ENCODE results near the gene NID2.

The NID2 gene

DNA sequence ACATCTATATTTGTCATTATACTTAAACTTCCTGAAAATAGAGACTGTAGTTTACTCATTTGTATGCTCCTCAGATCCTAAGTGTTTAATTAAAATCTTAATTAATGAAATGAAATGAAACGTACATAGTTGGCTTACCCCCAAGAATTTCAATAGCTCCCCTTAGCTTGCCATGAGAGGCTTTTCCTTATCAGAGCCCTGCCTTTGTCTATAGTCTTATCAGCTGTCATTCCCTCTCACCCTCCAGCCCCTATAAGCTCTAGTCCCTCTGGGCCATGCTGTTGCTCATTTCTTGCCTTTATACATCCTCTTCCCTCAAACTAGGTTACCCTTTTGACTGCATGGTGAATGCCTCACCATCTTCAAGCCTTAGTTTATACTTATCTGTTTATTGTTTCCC is 80.6 kb downstream of the NID2 start:
- no peak for TF ChIP-seq TCF12 (IDR thresholded peaks at IDR 0.05; ENCODE audit: low read depth)
- TF ChIP-seq CEBPB (IDR thresholded peaks at IDR 0.05) = no peak
- no peak for TF ChIP-seq CREB1 (IDR thresholded peaks at IDR 0.05; ENCODE audit: low read depth)
- no peak for TF ChIP-seq TAF1 (IDR thresholded peaks at IDR 0.05; ENCODE audit: low read depth)
- TF ChIP-seq ZBTB7A (IDR thresholded peaks at IDR 0.05; ENCODE audit: low read depth) = no peak
- no peak for TF ChIP-seq FOXM1 (IDR thresholded peaks at IDR 0.05; ENCODE audit: borderline replicate concordance, low read depth)
- no peak for TF ChIP-seq TEAD4 (IDR thresholded peaks at IDR 0.05)
- TF ChIP-seq EP300 (IDR thresholded peaks at IDR 0.05; ENCODE audit: borderline replicate concordance) = no peak
- no peak for TF ChIP-seq NFIC (IDR thresholded peaks at IDR 0.05)

DNA sequence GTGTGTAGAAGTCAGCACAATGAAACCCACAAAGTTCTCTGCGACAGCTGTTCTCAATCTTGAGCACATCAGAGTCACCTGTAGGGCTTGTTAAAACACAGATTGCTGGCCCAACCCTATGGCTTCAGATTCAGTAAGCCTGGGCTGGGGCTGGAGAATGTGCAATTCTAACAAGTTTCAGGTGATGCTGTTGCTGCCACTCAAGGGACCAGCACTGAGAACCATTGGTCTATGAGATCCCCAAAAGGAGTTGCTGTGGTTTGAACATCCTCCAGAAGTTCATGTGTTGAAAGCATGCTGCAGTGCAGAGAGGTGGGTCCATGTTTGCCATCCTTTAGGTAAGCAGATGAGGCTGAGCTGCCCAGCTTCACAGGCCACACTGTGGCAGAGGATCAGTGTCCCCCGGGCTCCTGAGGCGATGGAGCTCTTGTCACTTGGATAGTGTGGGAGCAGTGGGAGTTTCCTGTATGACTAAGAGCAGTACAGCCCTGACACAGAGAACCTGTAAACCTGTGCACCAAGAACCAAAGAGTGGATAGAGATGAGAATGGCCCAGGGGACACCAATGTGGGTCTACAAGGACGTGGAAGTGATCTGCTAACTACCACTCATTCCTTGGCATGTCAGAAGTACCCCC is 87.5 kb downstream of the NID2 start:
- no peak for TF ChIP-seq USF1 (IDR thresholded peaks at IDR 0.05)
- TF ChIP-seq TCF12 (IDR thresholded peaks at IDR 0.05; ENCODE audit: low read depth) = no peak
- no peak for TF ChIP-seq EGR1 (IDR thresholded peaks at IDR 0.05)
- no peak for TF ChIP-seq ZBTB7A (IDR thresholded peaks at IDR 0.05; ENCODE audit: low read depth)
- no peak for TF ChIP-seq EP300 (IDR thresholded peaks at IDR 0.05; ENCODE audit: borderline replicate concordance)

GRCh38 chr14:51979088-51979709 is 89.7 kb downstream of the NID2 start:
- TF ChIP-seq FOXM1 (IDR thresholded peaks at IDR 0.05; ENCODE audit: borderline replicate concordance, low read depth) (no peak), ZBTB7A (IDR thresholded peaks at IDR 0.05; ENCODE audit: low read depth) (no peak), TEAD4 (IDR thresholded peaks at IDR 0.05) (0 out of 2 replicates have a peak, but pooled peaks have one; percentile 24), EP300 (IDR thresholded peaks at IDR 0.05; ENCODE audit: borderline replicate concordance) (no peak), RAD21 (IDR thresholded peaks at IDR 0.05; ENCODE audit: low read depth) (peak; percentile 78), CREB1 (IDR thresholded peaks at IDR 0.05; ENCODE audit: low read depth) (0 out of 2 replicates have a peak, but pooled peaks have one; percentile 20), REST (IDR thresholded peaks at IDR 0.05; ENCODE audit: low read depth) (no peak), YY1 (IDR thresholded peaks at IDR 0.05; ENCODE audit: low read depth) (0 out of 2 replicates have a peak, but pooled peaks have one; percentile 16), MAX (IDR thresholded peaks at IDR 0.05) (no peak), EGR1 (IDR thresholded peaks at IDR 0.05) (no peak), TCF12 (IDR thresholded peaks at IDR 0.05; ENCODE audit: low read depth) (no peak), USF1 (IDR thresholded peaks at IDR 0.05) (no peak), TAF1 (IDR thresholded peaks at IDR 0.05; ENCODE audit: low read depth) (no peak), NFIC (IDR thresholded peaks at IDR 0.05) (no peak), CEBPB (IDR thresholded peaks at IDR 0.05) (no peak)

- TF ChIP-seq ZBTB7A (IDR thresholded peaks at IDR 0.05; ENCODE audit: low read depth) (no peak), USF1 (IDR thresholded peaks at IDR 0.05) (no peak), CEBPB (IDR thresholded peaks at IDR 0.05) (no peak), FOXM1 (IDR thresholded peaks at IDR 0.05; ENCODE audit: borderline replicate concordance, low read depth) (no peak), NFIC (IDR thresholded peaks at IDR 0.05) (no peak), MAX (IDR thresholded peaks at IDR 0.05) (no peak), EP300 (IDR thresholded peaks at IDR 0.05; ENCODE audit: borderline replicate concordance) (no peak), TCF12 (IDR thresholded peaks at IDR 0.05; ENCODE audit: low read depth) (no peak), CREB1 (IDR thresholded peaks at IDR 0.05; ENCODE audit: low read depth) (no peak), RAD21 (IDR thresholded peaks at IDR 0.05; ENCODE audit: low read depth) (no peak)
Observed at GRCh38 chr14:51978681-51979085, 90.2 kb downstream of the NID2 start.

DNA sequence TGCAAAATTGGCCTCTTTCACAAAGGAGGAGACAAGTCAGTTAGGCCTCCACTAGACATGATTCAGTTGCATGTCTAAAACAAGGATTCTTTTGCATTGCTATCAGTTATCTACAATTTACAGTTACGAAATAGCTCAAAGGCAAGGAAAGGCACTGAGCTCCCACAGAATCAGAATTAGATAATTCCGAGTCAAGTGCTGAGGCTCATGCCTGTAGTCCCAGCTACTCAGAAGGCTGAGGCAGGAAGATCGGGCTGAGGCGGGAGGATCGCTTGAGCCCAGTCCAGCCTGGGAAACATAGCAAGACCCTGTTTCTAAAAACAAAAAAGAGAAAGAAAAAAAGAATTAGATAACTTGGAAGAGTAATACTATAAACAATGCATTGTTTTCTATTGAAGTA is 91.8 kb downstream of the NID2 start:
- TF ChIP-seq RAD21 (IDR thresholded peaks at IDR 0.05; ENCODE audit: low read depth) (no peak), NFIC (IDR thresholded peaks at IDR 0.05) (no peak), EGR1 (IDR thresholded peaks at IDR 0.05) (no peak), EP300 (IDR thresholded peaks at IDR 0.05; ENCODE audit: borderline replicate concordance) (no peak), FOXM1 (IDR thresholded peaks at IDR 0.05; ENCODE audit: borderline replicate concordance, low read depth) (no peak), MAX (IDR thresholded peaks at IDR 0.05) (no peak), TAF1 (IDR thresholded peaks at IDR 0.05; ENCODE audit: low read depth) (no peak), ZBTB7A (IDR thresholded peaks at IDR 0.05; ENCODE audit: low read depth) (no peak), CREB1 (IDR thresholded peaks at IDR 0.05; ENCODE audit: low read depth) (no peak)

GRCh38 chr14:51972566-51972965 is 96.3 kb downstream of the NID2 start:
- TF ChIP-seq TCF12 (IDR thresholded peaks at IDR 0.05; ENCODE audit: low read depth) (no peak), TAF1 (IDR thresholded peaks at IDR 0.05; ENCODE audit: low read depth) (no peak), FOXM1 (IDR thresholded peaks at IDR 0.05; ENCODE audit: borderline replicate concordance, low read depth) (no peak)

All from Ishikawa (cell line).